OCI-LY7 (cell line): ENCODE data around the gene CLEC16A. TPM values are rescaled to one million over a fixed set of nuclear protein-coding genes. Genes with fewer than 3 reads are reported as not detected.

ENCODE experiments used
- BruUV-seq: library from RNA; stranded (reverse); fragments of 400-500 nt; replicated peaks from 2 replicates; lab custom pipeline; 2021; lab: Mats Ljungman, UMichigan
- CTCF ChIA-PET: fragments of 300-600 bp; sonication (Branson Sonifier 250); formaldehyde crosslinking; loops from one replicate; lab custom pipeline; 2022; ENCODE audit warnings: antibody characterized with exemption; ENCODE audit not compliant: unreplicated experiment; lab: Charles Lee
- POLR2A ChIA-PET: fragments of 300-600 bp; sonication (Branson Sonifier 250); formaldehyde crosslinking; loops from one replicate; lab custom pipeline; 2022; ENCODE audit warnings: antibody characterized with exemption; lab: Charles Lee
- DNase-seq: peaks from one replicate; pipeline ENCODE4 v3.0.0-alpha.2; 2015; ENCODE audit warnings: low spot score
- H2AFZ ChIP-seq: fragments of 200-600 bp; sonication (generic), shearing (Covaris generic); 2 replicates; pipeline ENCODE4 v1.6.1; 2014; ENCODE audit warnings: mild to moderate bottlenecking, antibody characterized with exemption, low read length, moderate library complexity
- H3K27ac ChIP-seq: fragments of 200-600 bp; sonication (generic); 2 replicates; pipeline ENCODE4 v1.5.1; 2014; ENCODE audit warnings: mixed run types, low read depth, mild to moderate bottlenecking, moderate library complexity, low read length, inconsistent platforms; ENCODE audit not compliant: poor library complexity, severe bottlenecking
- H3K36me3 ChIP-seq: fragments of 200-600 bp; sonication (generic); 2 replicates; pipeline ENCODE4 v1.6.1; 2014; ENCODE audit warnings: mild to moderate bottlenecking, antibody characterized with exemption, low read length, moderate library complexity, mixed read lengths; ENCODE audit not compliant: insufficient read depth
- H3K4me1 ChIP-seq: fragments of 200-600 bp; sonication (generic); 2 replicates; pipeline ENCODE4 v1.5.1; 2014; ENCODE audit warnings: mild to moderate bottlenecking, low read length; ENCODE audit not compliant: insufficient read depth, poor library complexity, severe bottlenecking
- H3K4me2 ChIP-seq: fragments of 200-600 bp; sonication (generic); 2 replicates; pipeline ENCODE4 v1.6.1; 2014; ENCODE audit warnings: mild to moderate bottlenecking, low read length
- H3K4me3 ChIP-seq: fragments of 200-600 bp; sonication (generic); 2 replicates; pipeline ENCODE4 v1.5.1; 2014; ENCODE audit warnings: mild to moderate bottlenecking, low read depth, low read length; ENCODE audit not compliant: poor library complexity, severe bottlenecking
- H3K79me2 ChIP-seq: fragments of 200-600 bp; sonication (generic); 2 replicates; pipeline ENCODE4 v1.6.1; 2016; ENCODE audit warnings: low read depth, mild to moderate bottlenecking, low read length, moderate library complexity, mixed read lengths; ENCODE audit not compliant: insufficient read depth
- H3K9me2 ChIP-seq: fragments of 200-600 bp; sonication (generic); 2 replicates; pipeline ENCODE4 v1.6.1; 2016; ENCODE audit warnings: mild to moderate bottlenecking, low read length, mixed read lengths; ENCODE audit not compliant: insufficient read depth
- H3K9me3 ChIP-seq: fragments of 200-600 bp; sonication (generic); 2 replicates; pipeline ENCODE4 v1.6.1; 2014; ENCODE audit warnings: mild to moderate bottlenecking, mixed run types, low read length, mixed read lengths
- H4K20me1 ChIP-seq: fragments of 200-600 bp; sonication (generic); 2 replicates; pipeline ENCODE4 v1.6.1; 2014; ENCODE audit warnings: mild to moderate bottlenecking, antibody characterized with exemption, low read length, moderate library complexity, mixed read lengths; ENCODE audit not compliant: insufficient read depth
- EZH2phosphoT487 ChIP-seq: fragments of 200-600 bp; sonication (generic); IDR thresholded peaks from 2 replicates; pipeline ENCODE4 v1.6.1; 2018; ENCODE audit warnings: low read depth, borderline replicate concordance, mild to moderate bottlenecking, mixed run types, antibody characterized with exemption, low read length, moderate library complexity, mixed read lengths
- intact Hi-C: fragments of 100-400 bp; cut with micrococcal nuclease; formaldehyde crosslinking; loops from one replicate; pipeline ENCODE4 v1.10.0; 2022; ENCODE audit not compliant: unreplicated experiment
- total RNA-seq, 2 experiments: library from RNA; depleted of rRNA in 1 of 2; stranded (reverse); fragments of >200 nt in 1 of 2; shearing (Covaris generic) in 1 of 2; gene quantifications; 2 replicates each; pipeline ENCODE4 v1.2.3, GENCODE V29; 2014 to 2022
- TF ChIP-seq, protein P1 (sequence below): fragments of 200-600 bp; sonication (generic); conservative IDR thresholded peaks from 2 replicates; pipeline ENCODE4 v1.5.1; 2014; ENCODE audit warnings: mild to moderate bottlenecking, antibody characterized with exemption, low read length, moderate library complexity, mixed read lengths

CLEC16A gene
- total RNA-seq, 2 experiments from 2014 or later, result 26.2 to 50.9 TPM

DNA sequence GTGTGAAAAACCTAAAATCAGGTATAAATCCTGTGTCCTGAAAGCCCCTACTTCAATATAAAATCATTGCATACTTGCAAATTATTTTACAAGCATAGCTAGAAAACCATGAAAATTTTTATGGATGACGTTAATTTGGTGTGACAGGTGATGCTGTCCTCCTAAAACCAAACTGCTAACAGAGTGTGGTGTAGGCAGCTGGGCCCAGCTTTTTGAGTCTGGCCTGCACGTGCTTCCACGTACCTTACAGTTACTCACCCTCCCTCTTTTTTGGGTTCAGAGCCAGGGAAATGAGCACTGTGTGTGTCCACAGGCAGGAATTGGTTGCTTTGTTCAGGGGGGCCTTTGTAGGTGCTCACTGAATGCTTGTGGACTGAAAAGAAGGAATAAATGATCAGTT, 36.4 kb downstream of the CLEC16A start:
- Histone ChIP-seq H3K27ac (no peak overlapping the region), H3K4me1 (peaks cover 25% of the 10 kb centered on the region), H4K20me1 (no peaks in the 10 kb centered on the region), H3K79me2 (no peaks in the 10 kb centered on the region), H2AFZ (no peak overlapping the region), H3K9me2 (no peaks in the 10 kb centered on the region), H3K36me3 (peaks cover 68% of the 10 kb centered on the region), H3K4me2 (no peak overlapping the region), H3K4me3 (no peak overlapping the region), H3K9me3 (no peaks in the 10 kb centered on the region)
- BruUV-seq, result no TSS peak
- ChIA-PET CTCF (no interaction called here), POLR2A (interaction anchor here (0.6 to 1.3 kb wide), 2 partner anchors 13 to 46 kb away, joined by 3 to 4 read pairs; no protein-coding TSS in a partner anchor)
- DNase-seq, result no peak
- TF ChIP-seq EZH2phosphoT487, result no peak
- TF ChIP-seq, protein P1, sequence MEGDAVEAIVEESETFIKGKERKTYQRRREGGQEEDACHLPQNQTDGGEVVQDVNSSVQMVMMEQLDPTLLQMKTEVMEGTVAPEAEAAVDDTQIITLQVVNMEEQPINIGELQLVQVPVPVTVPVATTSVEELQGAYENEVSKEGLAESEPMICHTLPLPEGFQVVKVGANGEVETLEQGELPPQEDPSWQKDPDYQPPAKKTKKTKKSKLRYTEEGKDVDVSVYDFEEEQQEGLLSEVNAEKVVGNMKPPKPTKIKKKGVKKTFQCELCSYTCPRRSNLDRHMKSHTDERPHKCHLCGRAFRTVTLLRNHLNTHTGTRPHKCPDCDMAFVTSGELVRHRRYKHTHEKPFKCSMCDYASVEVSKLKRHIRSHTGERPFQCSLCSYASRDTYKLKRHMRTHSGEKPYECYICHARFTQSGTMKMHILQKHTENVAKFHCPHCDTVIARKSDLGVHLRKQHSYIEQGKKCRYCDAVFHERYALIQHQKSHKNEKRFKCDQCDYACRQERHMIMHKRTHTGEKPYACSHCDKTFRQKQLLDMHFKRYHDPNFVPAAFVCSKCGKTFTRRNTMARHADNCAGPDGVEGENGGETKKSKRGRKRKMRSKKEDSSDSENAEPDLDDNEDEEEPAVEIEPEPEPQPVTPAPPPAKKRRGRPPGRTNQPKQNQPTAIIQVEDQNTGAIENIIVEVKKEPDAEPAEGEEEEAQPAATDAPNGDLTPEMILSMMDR, result no peak
- intact Hi-C loops, result no loop called here

DNA sequence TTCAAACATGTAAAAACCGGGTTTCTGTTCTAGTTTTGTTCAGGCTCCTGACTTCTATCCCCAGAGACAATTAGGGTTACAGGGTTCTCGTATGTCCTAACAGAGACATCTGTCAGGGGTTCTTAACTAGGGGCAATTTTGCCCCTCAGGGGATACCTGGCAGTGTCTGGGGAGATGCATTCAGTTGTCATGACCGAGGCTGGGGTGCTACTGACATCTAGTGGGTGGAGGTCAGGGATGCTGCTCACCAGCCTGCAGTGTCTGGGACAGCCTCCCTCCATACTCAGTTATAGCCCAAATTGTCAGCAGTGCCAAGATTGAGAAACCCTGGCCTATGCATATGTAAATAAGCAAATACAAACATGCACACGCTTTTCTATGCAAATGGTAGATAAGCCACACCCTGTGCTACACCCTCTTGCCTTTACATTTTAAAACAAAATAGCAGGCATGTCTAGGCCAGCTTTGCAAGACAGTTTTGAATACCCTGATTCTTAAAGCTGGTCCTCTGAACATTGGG, 37.4 kb downstream of the CLEC16A start:
- Histone ChIP-seq H3K4me1 (peaks cover 25% of the 10 kb centered on the region), H3K4me2 (peak overlapping the region; percentile 71), H4K20me1 (no peaks in the 10 kb centered on the region), H3K9me2 (no peaks in the 10 kb centered on the region), H3K79me2 (no peaks in the 10 kb centered on the region), H2AFZ (peak overlapping the region; percentile 67; the same call in 1 of the 2 replicates), H3K36me3 (peaks cover 64% of the 10 kb centered on the region), H3K9me3 (no peaks in the 10 kb centered on the region), H3K4me3 (no peak overlapping the region), H3K27ac (peak overlapping the region; percentile 43)
- intact Hi-C loops, result no loop called here
- BruUV-seq, result no TSS peak
- TF ChIP-seq EZH2phosphoT487, result no peak
- TF ChIP-seq, protein P1, result peak; percentile 94
- CTCF ChIA-PET, result interaction anchor here (1.2 kb wide), 1 partner anchor 10 kb away, joined by 4 read pairs; no protein-coding TSS in a partner anchor
- POLR2A ChIA-PET, result interaction anchor here (0.8 kb wide), 1 partner anchor 274 kb away, joined by 3 read pairs; the partner anchor contains the start of gene SOCS1
- DNase-seq, result peak; percentile 81

DNA sequence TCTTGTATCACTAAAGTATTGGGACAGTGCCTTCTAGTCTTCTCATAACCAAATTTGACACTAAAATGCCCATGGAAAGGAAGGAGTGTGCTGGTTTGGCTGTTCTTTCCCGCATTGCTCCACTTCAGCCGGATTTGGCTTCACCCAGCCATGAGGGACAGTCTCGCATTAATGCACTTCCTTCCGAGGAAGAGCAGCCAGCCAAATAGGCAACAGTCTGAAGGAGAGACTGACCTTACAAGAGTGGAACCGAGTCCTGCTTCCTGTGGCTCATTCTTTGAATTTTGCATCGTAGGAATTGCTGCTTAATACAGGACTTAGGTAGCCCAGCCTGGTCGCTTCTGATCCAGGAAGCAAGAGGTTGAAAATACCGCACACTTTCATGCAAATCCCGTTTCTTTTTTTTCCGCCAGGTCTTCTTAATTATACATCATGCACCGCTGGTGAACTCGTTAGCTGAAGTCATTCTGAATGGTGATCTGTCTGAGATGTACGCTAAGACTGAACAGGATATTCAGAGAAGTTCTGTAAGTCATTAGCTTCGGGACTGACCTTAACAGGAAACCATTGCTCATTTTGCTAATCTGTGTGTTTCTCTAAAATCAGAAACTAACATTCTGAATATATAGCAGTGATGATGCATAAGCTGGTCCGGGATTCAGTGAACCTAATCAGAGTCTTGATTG, 38.2 kb downstream of the CLEC16A start:
- Histone ChIP-seq H3K27ac (peak overlapping the region; percentile 43), H3K4me2 (peak overlapping the region; percentile 71), H2AFZ (peak overlapping the region; percentile 1; the same call in 1 of the 2 replicates), H3K4me1 (peaks cover 25% of the 10 kb centered on the region), H3K79me2 (no peaks in the 10 kb centered on the region), H4K20me1 (no peaks in the 10 kb centered on the region), H3K36me3 (peaks cover 62% of the 10 kb centered on the region), H3K9me3 (no peaks in the 10 kb centered on the region), H3K4me3 (peak overlapping the region; percentile 21), H3K9me2 (no peaks in the 10 kb centered on the region)
- ChIA-PET POLR2A (interaction anchor here (0.6 to 0.8 kb wide), 3 partner anchors 31 to 411 kb away, joined by 3 read pairs; partner anchors contain the start of gene SOCS1), CTCF (interaction anchor here (1.2 kb wide), 1 partner anchor 11 kb away, joined by 4 read pairs; no protein-coding TSS in a partner anchor)
- BruUV-seq, result no TSS peak
- TF ChIP-seq EZH2phosphoT487, result no peak
- TF ChIP-seq, protein P1, result no peak
- intact Hi-C loops, result no loop called here
- DNase-seq, result peak; percentile 25
